HCT116 (cell line): ENCODE results near the gene PRR23A. TPM values are rescaled to one million over a fixed set of nuclear protein-coding genes. Genes with fewer than 3 reads are reported as not detected.

Experiments
- ATAC-seq: fragments of 200-7000 bp; cut with Tn5 transposase; 2 replicates; pipeline ENCODE4 v1.9.1; 2020; ENCODE audit warnings: mild to moderate bottlenecking, moderate library complexity
- BruUV-seq: library from RNA; stranded (reverse); fragments of 400-500 nt; replicated peaks from 2 replicates; lab custom pipeline; 2021; lab: Mats Ljungman, UMichigan
- CTCF ChIA-PET: fragments of 300-600 bp; sonication (Branson Sonifier 250); formaldehyde crosslinking; loops from one replicate; lab custom pipeline; 2021; ENCODE audit warnings: antibody characterized with exemption; lab: Charles Lee
- POLR2A ChIA-PET: fragments of 300-600, 350-600 bp; sonication (Branson Sonifier 250); formaldehyde crosslinking; loops from one replicate; lab custom pipeline; 2021; ENCODE audit warnings: antibody characterized with exemption; lab: Charles Lee
- RAD21 ChIA-PET, 2 experiments: fragments of 300-600 bp; sonication (Branson Sonifier 250); formaldehyde crosslinking; loops; one replicate each; lab custom pipeline; 2023; ENCODE audit warnings: low total read pairs in 2 of 2; ENCODE audit not compliant: uncharacterized antibody in 2 of 2, unreplicated experiment in 2 of 2, low non-redundant PET in 1 of 2; lab: Charles Lee
- DNase-seq: peaks from one replicate; pipeline ENCODE4 v3.0.0-alpha.2; 2010; ENCODE audit warnings: low read depth, low spot score
- H2AFZ ChIP-seq: fragments of 200-600 bp; shearing (Covaris generic), sonication (generic); 2 replicates; pipeline ENCODE4 v1.6.1; 2017; ENCODE audit warnings: low read depth, mixed run types, mixed read lengths, antibody characterized with exemption, low read length; ENCODE audit not compliant: poor library complexity, severe bottlenecking
- H3K27ac ChIP-seq: 2 replicates; pipeline ENCODE4 v1.5.1; 2012; ENCODE audit warnings: low read depth, low read length
- H3K27me3 ChIP-seq: fragments of 200-600 bp; sonication (generic); 2 replicates; pipeline ENCODE4 v1.6.1; 2016; ENCODE audit warnings: mixed run types, low read length, mixed read lengths; ENCODE audit not compliant: insufficient read depth
- H3K36me3 ChIP-seq, 2 experiments: fragments of 200-500 bp in 1 of 2; fragments of 200-600 bp in 1 of 2; sonication (Bioruptor generic) in 1 of 2; sonication (generic) in 1 of 2; 2 replicates each; pipeline versions ENCODE4 v1.5.1 to v1.6.1; 2014 to 2016; ENCODE audit warnings: low read length in 2 of 2, inconsistent platforms in 1 of 2, mixed read lengths in 1 of 2, mixed run types in 1 of 2; ENCODE audit not compliant: insufficient read depth in 2 of 2, control insufficient read depth in 1 of 2
- H3K4me1 ChIP-seq, 2 experiments: fragments of 200-600 bp in 1 of 2; sonication (generic) in 1 of 2; 2 replicates each; pipeline versions ENCODE4 v1.5.1 to v1.6.1; 2012 to 2017; ENCODE audit warnings: low read length in 2 of 2, inconsistent platforms in 1 of 2, mild to moderate bottlenecking in 1 of 2, mixed read lengths in 1 of 2, mixed run types in 1 of 2, moderate library complexity in 1 of 2; ENCODE audit not compliant: insufficient read depth in 2 of 2, control insufficient read depth in 1 of 2
- H3K4me2 ChIP-seq: fragments of 200-600 bp; sonication (generic); 2 replicates; pipeline ENCODE4 v1.6.1; 2017; ENCODE audit warnings: mixed run types, low read length, mixed read lengths
- H3K4me3 ChIP-seq, 2 experiments: fragments of 200-600 bp in 1 of 2; sonication (generic) in 1 of 2; replicated peaks in 1 of 2; 2 replicates each; pipeline ENCODE4 v1.5.1; 2011 to 2016; ENCODE audit warnings: low read length in 2 of 2, control low read depth in 1 of 2, low read depth in 1 of 2, mild to moderate bottlenecking in 1 of 2, mixed read lengths in 1 of 2, mixed run types in 1 of 2
- H3K79me2 ChIP-seq: fragments of 200-600 bp; sonication (generic); 2 replicates; pipeline ENCODE4 v1.6.1; 2017; ENCODE audit warnings: mild to moderate bottlenecking, mixed run types, low read length, moderate library complexity, mixed read lengths; ENCODE audit not compliant: insufficient read depth
- H3K9ac ChIP-seq: fragments of 200-600 bp; sonication (generic); 2 replicates; pipeline ENCODE4 v1.6.1; 2016; ENCODE audit warnings: low read length, mixed read lengths
- H3K9me2 ChIP-seq: fragments of 200-600 bp; sonication (generic), shearing (Covaris generic); 2 replicates; pipeline ENCODE4 v1.6.1; 2017; ENCODE audit warnings: mixed run types, mild to moderate bottlenecking, moderate library complexity; ENCODE audit not compliant: insufficient read depth
- H3K9me3 ChIP-seq, 2 experiments: fragments of 200-500 bp in 1 of 2; fragments of 200-600 bp in 1 of 2; sonication (Bioruptor generic) in 1 of 2; sonication (generic) in 1 of 2; 2 replicates each; pipeline ENCODE4 v1.6.1; 2014 to 2017; ENCODE audit warnings: low read length in 2 of 2, mixed read lengths in 2 of 2, inconsistent platforms in 1 of 2, low read depth in 1 of 2, mild to moderate bottlenecking in 1 of 2, mixed run types in 1 of 2, moderate library complexity in 1 of 2; ENCODE audit not compliant: control insufficient read depth in 1 of 2, insufficient read depth in 1 of 2
- H4K20me1 ChIP-seq: fragments of 200-600 bp; sonication (generic), shearing (Covaris generic); 2 replicates; pipeline ENCODE4 v1.6.1; 2017; ENCODE audit warnings: mixed run types, mild to moderate bottlenecking, moderate library complexity; ENCODE audit not compliant: insufficient read depth
- CBX3 ChIP-seq: IDR thresholded peaks from 2 replicates; pipeline ENCODE4 v1.6.1; 2012; ENCODE audit warnings: low read depth
- EGR1 ChIP-seq: IDR thresholded peaks from 2 replicates; pipeline ENCODE4 v1.6.1; 2012; ENCODE audit warnings: low read depth
- ELF1 ChIP-seq: IDR thresholded peaks from 2 replicates; pipeline ENCODE4 v1.6.1; 2012; ENCODE audit warnings: low read depth, borderline replicate concordance
- EZH2 ChIP-seq: fragments of 200-600 bp; sonication (generic); IDR thresholded peaks from 2 replicates; pipeline ENCODE4 v1.6.1; 2017; ENCODE audit warnings: antibody characterized with exemption, mixed run types
- FOSL1 ChIP-seq: IDR thresholded peaks from 2 replicates; pipeline ENCODE4 v1.6.1; 2012; ENCODE audit warnings: low read depth
- JUND ChIP-seq: IDR thresholded peaks from 2 replicates; pipeline ENCODE4 v1.6.1; 2012
- POLR2A ChIP-seq: IDR thresholded peaks from 2 replicates; pipeline ENCODE4 v1.7.0; 2011; ENCODE audit warnings: borderline replicate concordance; ENCODE audit not compliant: insufficient read depth, insufficient read length; ENCODE audit errors: extremely low read depth
- POLR2AphosphoS5 ChIP-seq: IDR thresholded peaks from 2 replicates; pipeline ENCODE4 v1.6.1; 2011; ENCODE audit warnings: mild to moderate bottlenecking, low read depth, low read length, moderate library complexity
- RAD21 ChIP-seq: IDR thresholded peaks from 2 replicates; pipeline ENCODE4 v1.6.1; 2012; ENCODE audit warnings: low read depth, mild to moderate bottlenecking
- SIN3A ChIP-seq: IDR thresholded peaks from 2 replicates; pipeline ENCODE4 v1.6.1; 2012; ENCODE audit warnings: low read depth
- SRF ChIP-seq: IDR thresholded peaks from 2 replicates; pipeline ENCODE4 v1.6.1; 2012; ENCODE audit warnings: low read depth
- TCF7L2 ChIP-seq: IDR thresholded peaks from 2 replicates; pipeline ENCODE4 v1.7.0; 2011; ENCODE audit warnings: borderline replicate concordance, inconsistent platforms; ENCODE audit not compliant: insufficient read depth, insufficient read length; ENCODE audit errors: extremely low read depth
- YY1 ChIP-seq: IDR thresholded peaks from 2 replicates; pipeline ENCODE4 v1.6.1; 2011; ENCODE audit warnings: low read length, low read depth, moderate library complexity, mild to moderate bottlenecking; ENCODE audit not compliant: insufficient replicate concordance; ENCODE audit errors: extremely low read depth
- ZFX ChIP-seq: fragments of 450-650 bp; IDR thresholded peaks from 2 replicates; pipeline ENCODE4 v1.6.1; 2017
- ZNF274 ChIP-seq: fragments of 200-500 bp; sonication (Bioruptor generic); IDR thresholded peaks from 2 replicates; pipeline ENCODE4 v1.6.1; 2014; ENCODE audit warnings: mild to moderate bottlenecking, low read depth, low read length, inconsistent platforms
- intact Hi-C: fragments of 100-400 bp; cut with micrococcal nuclease; formaldehyde crosslinking; loops from 2 replicates; pipeline ENCODE4 v1.10.0; 2022
- total RNA-seq: library from RNA; stranded (reverse); gene quantifications from one replicate; pipeline ENCODE4 v1.2.1, GENCODE V29; 2021; ENCODE audit not compliant: unreplicated experiment
- TF ChIP-seq, protein P1 (sequence below): IDR thresholded peaks from 2 replicates; pipeline ENCODE4 v1.6.1; 2012
- TF ChIP-seq, protein P2 (sequence below): IDR thresholded peaks from 2 replicates; pipeline ENCODE4 v1.6.1; 2012; ENCODE audit warnings: low read depth
- TF ChIP-seq, protein P3 (sequence below): IDR thresholded peaks from 2 replicates; pipeline ENCODE4 v1.6.1; 2012
- TF ChIP-seq, protein P4 (sequence below): IDR thresholded peaks from 2 replicates; pipeline ENCODE4 v1.6.1; 2011; ENCODE audit warnings: mild to moderate bottlenecking, low read length, moderate library complexity; ENCODE audit not compliant: insufficient replicate concordance; ENCODE audit errors: extremely low read depth

PRR23A gene
- total RNA-seq, 1 experiment from 2014 or later, result not detected

DNA sequence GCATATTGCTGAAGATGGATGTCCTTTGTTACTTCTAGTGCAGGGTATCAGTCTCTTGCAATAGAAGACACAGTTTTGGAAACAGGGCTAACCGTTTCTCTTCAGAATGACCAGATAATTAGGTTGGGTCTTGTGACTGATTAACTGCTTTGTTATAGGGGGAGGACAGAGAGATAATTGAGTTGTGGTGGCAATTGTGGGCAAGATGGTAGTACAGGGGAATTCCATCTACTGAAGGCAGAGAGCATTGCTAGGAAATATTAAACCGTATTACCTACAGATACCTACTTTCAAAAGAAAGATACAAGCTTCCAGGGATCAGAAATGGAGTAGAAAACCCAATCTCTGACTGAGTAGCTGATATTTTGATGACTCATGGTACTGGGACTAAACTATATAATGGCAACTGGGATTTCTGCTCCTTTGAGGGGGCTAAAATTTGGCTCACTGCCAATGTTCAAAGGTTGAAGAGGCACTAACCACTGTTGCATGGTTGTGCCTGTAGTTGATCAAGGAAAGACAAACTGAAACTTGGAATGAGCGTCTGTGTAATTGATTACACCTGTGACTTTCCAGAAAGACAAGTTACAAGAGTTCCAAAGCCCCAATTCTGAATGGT, 10.5 kb upstream of the PRR23A start:
- H3K27ac ChIP-seq, result no peak overlapping the region
- H3K4me1 ChIP-seq, result no peaks in the 10 kb centered on the region
- CTCF ChIA-PET, result no interaction called here
- BruUV-seq, result no TSS peak
- H3K36me3 ChIP-seq, result no peaks in the 10 kb centered on the region
- ATAC-seq (no peak), DNase-seq (no peak)
- no peak overlapping the region for H3K9ac ChIP-seq
- intact Hi-C loops, result no loop called here
- RAD21 ChIA-PET, result no interaction called here
- TF ChIP-seq ZFX, result no peak
- TF ChIP-seq SRF, result no peak
- TF ChIP-seq CBX3, result no peak
- TF ChIP-seq FOSL1, result no peak
- TF ChIP-seq, protein P1, sequence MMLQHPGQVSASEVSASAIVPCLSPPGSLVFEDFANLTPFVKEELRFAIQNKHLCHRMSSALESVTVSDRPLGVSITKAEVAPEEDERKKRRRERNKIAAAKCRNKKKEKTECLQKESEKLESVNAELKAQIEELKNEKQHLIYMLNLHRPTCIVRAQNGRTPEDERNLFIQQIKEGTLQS, result no peak
- TF ChIP-seq EZH2, result no peak
- TF ChIP-seq ZNF274, result no peak
- no peak for TF ChIP-seq EGR1
- TF ChIP-seq, protein P2, sequence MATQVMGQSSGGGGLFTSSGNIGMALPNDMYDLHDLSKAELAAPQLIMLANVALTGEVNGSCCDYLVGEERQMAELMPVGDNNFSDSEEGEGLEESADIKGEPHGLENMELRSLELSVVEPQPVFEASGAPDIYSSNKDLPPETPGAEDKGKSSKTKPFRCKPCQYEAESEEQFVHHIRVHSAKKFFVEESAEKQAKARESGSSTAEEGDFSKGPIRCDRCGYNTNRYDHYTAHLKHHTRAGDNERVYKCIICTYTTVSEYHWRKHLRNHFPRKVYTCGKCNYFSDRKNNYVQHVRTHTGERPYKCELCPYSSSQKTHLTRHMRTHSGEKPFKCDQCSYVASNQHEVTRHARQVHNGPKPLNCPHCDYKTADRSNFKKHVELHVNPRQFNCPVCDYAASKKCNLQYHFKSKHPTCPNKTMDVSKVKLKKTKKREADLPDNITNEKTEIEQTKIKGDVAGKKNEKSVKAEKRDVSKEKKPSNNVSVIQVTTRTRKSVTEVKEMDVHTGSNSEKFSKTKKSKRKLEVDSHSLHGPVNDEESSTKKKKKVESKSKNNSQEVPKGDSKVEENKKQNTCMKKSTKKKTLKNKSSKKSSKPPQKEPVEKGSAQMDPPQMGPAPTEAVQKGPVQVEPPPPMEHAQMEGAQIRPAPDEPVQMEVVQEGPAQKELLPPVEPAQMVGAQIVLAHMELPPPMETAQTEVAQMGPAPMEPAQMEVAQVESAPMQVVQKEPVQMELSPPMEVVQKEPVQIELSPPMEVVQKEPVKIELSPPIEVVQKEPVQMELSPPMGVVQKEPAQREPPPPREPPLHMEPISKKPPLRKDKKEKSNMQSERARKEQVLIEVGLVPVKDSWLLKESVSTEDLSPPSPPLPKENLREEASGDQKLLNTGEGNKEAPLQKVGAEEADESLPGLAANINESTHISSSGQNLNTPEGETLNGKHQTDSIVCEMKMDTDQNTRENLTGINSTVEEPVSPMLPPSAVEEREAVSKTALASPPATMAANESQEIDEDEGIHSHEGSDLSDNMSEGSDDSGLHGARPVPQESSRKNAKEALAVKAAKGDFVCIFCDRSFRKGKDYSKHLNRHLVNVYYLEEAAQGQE, result no peak
- TF ChIP-seq, protein P3, sequence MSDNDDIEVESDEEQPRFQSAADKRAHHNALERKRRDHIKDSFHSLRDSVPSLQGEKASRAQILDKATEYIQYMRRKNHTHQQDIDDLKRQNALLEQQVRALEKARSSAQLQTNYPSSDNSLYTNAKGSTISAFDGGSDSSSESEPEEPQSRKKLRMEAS, result no peak
- no peak for TF ChIP-seq ELF1
- no peak for TF ChIP-seq POLR2AphosphoS5
- TF ChIP-seq, protein P4, sequence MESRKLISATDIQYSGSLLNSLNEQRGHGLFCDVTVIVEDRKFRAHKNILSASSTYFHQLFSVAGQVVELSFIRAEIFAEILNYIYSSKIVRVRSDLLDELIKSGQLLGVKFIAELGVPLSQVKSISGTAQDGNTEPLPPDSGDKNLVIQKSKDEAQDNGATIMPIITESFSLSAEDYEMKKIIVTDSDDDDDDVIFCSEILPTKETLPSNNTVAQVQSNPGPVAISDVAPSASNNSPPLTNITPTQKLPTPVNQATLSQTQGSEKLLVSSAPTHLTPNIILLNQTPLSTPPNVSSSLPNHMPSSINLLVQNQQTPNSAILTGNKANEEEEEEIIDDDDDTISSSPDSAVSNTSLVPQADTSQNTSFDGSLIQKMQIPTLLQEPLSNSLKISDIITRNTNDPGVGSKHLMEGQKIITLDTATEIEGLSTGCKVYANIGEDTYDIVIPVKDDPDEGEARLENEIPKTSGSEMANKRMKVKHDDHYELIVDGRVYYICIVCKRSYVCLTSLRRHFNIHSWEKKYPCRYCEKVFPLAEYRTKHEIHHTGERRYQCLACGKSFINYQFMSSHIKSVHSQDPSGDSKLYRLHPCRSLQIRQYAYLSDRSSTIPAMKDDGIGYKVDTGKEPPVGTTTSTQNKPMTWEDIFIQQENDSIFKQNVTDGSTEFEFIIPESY, result no peak
- TF ChIP-seq RAD21, result no peak
- no peak for TF ChIP-seq JUND
- no peak for TF ChIP-seq YY1
- no peak for TF ChIP-seq POLR2A
- no peak for TF ChIP-seq SIN3A
- no peak for TF ChIP-seq TCF7L2
- POLR2A ChIA-PET, result no interaction called here
- no peak overlapping the region for H3K4me3 ChIP-seq
- no peaks in the 10 kb centered on the region for H3K9me2 ChIP-seq
- H3K4me2 ChIP-seq, result no peak overlapping the region
- no peaks in the 10 kb centered on the region; a peak in 1 of 4 replicates for H3K9me3 ChIP-seq
- no peaks in the 10 kb centered on the region for H3K27me3 ChIP-seq
- no peaks in the 10 kb centered on the region for H3K79me2 ChIP-seq
- no peak overlapping the region for H2AFZ ChIP-seq
- no peaks in the 10 kb centered on the region for H4K20me1 ChIP-seq
